GM12878 (cell line): ENCODE measurements around the gene ANGEL2. TPM values are rescaled to one million over a fixed set of nuclear protein-coding genes. Genes with fewer than 3 reads are reported as not detected.

Experiments used
- CHD1 ChIP-seq: IDR thresholded peaks from 2 replicates; pipeline ENCODE4 v1.6.1; 2012; ENCODE audit warnings: low read depth, low read length, improper control_type of control experiment
- MEF2A ChIP-seq: IDR thresholded peaks from 2 replicates; pipeline ENCODE4 v1.6.1; 2011; ENCODE audit warnings: low read depth, mild to moderate bottlenecking, low read length, moderate library complexity; ENCODE audit not compliant: insufficient read depth
- MEF2B ChIP-seq: fragments of 450-650 bp; IDR thresholded peaks from 2 replicates; pipeline ENCODE4 v1.6.1; 2018; ENCODE audit warnings: mild to moderate bottlenecking, moderate library complexity; ENCODE audit not compliant: partially characterized antibody, poor library complexity, severe bottlenecking
- NR2C2 ChIP-seq: IDR thresholded peaks from 2 replicates; pipeline ENCODE4 v1.6.1; 2011; ENCODE audit warnings: borderline replicate concordance, low read depth; ENCODE audit not compliant: control insufficient read depth, insufficient read length
- NR2F1 ChIP-seq: fragments of 450-650 bp; conservative IDR thresholded peaks from 2 replicates; pipeline ENCODE4 v1.6.1; 2017; ENCODE audit warnings: mild to moderate bottlenecking
- NRF1 ChIP-seq: conservative IDR thresholded peaks from 2 replicates; pipeline ENCODE4 v1.6.1; 2011; ENCODE audit warnings: mild to moderate bottlenecking, low read depth, low read length, improper control_type of control experiment
- polyA plus RNA-seq, 11 experiments: library from polyadenylated mRNA; depleted of rRNA in 4 of 11; unstranded in 6 of 11; stranded (reverse) in 5 of 11; fragments of >200 nt; fragmentation: Nextera tagmentation in 4 of 11; fragmentation: Illumina TruSeq in 1 of 11; extraction: Ambion mirVana in 4 of 11; extraction: Trizol in 1 of 11; gene quantifications; 1 replicate in 1 of 11; 2 replicates in 10 of 11; pipeline versions ENCODE4 v1.2.1 to v1.2.3, GENCODE V29; 2011 to 2016; ENCODE audit warnings: inconsistent platforms in 2 of 11, missing spikeins in 2 of 11, low read depth in 1 of 11
- total RNA-seq, 4 experiments: library from RNA; depleted of rRNA in 3 of 4; stranded (reverse); fragments of >200 nt in 3 of 4; fragmentation: Illumina TruSeq in 1 of 4; extraction: Trizol in 1 of 4; gene quantifications; 2 replicates each; pipeline versions ENCODE4 v1.2.1 to v1.2.3, GENCODE V29; 2013 to 2021
- TF ChIP-seq, protein P1 (sequence below): fragments of 450-650 bp; IDR thresholded peaks from 2 replicates; pipeline ENCODE4 v1.6.1; 2017; ENCODE audit warnings: mild to moderate bottlenecking, moderate library complexity
- TF ChIP-seq, protein P2 (sequence below): fragments of 450-650 bp; IDR thresholded peaks from 2 replicates; pipeline ENCODE4 v1.6.1; 2016; ENCODE audit warnings: mild to moderate bottlenecking
- TF ChIP-seq, protein P3 (sequence below): fragments of 450-650 bp; IDR thresholded peaks from 2 replicates; pipeline ENCODE4 v1.6.1; 2017; ENCODE audit warnings: low read depth, mild to moderate bottlenecking, moderate library complexity
- TF ChIP-seq, protein P4 (sequence below): fragments of 450-650 bp; IDR thresholded peaks from 2 replicates; pipeline ENCODE4 v1.6.1; 2016; ENCODE audit warnings: mild to moderate bottlenecking, moderate library complexity, borderline replicate concordance
- TF ChIP-seq, protein P5 (sequence below): fragments of 450-650 bp; IDR thresholded peaks from 2 replicates; pipeline ENCODE4 v1.6.1; 2017; ENCODE audit warnings: mild to moderate bottlenecking

The ANGEL2 gene
- total and polyA plus RNA-seq, 10 of the 15 experiments (the other 5 are each of a cell fraction or from before 2014, with no cell fraction given): 6.3 to 53.9 (median 30.7) TPM

DNA sequence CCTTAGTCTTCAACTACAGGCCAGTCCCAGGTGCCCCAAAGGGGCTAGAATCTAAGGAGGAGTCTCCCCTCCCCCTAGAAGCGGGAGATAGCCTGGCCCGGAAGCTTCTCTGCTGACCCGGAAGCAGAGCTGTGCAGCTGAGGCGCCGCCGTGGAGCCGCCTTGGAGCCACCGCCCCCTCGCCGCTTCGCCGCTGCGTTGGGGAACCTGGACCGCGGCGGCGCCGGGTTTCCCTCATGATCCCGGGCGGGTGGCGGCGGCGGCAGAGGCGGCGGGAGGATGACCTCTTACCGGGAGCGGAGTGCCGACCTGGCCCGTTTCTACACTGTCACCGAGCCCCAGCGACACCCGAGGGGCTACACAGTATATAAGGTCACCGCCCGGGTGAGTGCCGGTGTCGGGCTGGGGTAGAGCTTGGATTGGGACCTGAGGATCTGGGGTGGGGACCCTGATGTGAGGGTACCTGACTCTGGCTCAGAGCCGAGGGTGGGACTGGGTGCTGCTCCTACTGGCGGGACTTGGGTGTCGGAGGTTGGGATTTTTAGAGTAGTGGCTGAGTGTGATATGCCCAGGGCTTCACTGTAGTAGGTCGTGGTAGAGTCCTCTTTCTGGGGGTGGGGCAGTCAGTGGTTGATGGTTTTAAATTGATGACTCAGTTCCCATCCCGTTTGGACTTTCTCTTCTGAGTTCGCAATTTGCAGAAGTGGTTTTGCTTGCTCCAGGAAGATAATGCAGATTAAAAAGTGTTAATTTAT is 35.6 kb upstream of the ANGEL2 start, which contains the start of gene RPS6KC1 (continued):
- TF ChIP-seq, protein P1, sequence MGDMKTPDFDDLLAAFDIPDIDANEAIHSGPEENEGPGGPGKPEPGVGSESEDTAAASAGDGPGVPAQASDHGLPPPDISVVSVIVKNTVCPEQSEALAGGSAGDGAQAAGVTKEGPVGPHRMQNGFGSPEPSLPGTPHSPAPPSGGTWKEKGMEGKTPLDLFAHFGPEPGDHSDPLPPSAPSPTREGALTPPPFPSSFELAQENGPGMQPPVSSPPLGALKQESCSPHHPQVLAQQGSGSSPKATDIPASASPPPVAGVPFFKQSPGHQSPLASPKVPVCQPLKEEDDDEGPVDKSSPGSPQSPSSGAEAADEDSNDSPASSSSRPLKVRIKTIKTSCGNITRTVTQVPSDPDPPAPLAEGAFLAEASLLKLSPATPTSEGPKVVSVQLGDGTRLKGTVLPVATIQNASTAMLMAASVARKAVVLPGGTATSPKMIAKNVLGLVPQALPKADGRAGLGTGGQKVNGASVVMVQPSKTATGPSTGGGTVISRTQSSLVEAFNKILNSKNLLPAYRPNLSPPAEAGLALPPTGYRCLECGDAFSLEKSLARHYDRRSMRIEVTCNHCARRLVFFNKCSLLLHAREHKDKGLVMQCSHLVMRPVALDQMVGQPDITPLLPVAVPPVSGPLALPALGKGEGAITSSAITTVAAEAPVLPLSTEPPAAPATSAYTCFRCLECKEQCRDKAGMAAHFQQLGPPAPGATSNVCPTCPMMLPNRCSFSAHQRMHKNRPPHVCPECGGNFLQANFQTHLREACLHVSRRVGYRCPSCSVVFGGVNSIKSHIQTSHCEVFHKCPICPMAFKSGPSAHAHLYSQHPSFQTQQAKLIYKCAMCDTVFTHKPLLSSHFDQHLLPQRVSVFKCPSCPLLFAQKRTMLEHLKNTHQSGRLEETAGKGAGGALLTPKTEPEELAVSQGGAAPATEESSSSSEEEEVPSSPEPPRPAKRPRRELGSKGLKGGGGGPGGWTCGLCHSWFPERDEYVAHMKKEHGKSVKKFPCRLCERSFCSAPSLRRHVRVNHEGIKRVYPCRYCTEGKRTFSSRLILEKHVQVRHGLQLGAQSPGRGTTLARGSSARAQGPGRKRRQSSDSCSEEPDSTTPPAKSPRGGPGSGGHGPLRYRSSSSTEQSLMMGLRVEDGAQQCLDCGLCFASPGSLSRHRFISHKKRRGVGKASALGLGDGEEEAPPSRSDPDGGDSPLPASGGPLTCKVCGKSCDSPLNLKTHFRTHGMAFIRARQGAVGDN: peak; percentile 77
- TF ChIP-seq, protein P2, sequence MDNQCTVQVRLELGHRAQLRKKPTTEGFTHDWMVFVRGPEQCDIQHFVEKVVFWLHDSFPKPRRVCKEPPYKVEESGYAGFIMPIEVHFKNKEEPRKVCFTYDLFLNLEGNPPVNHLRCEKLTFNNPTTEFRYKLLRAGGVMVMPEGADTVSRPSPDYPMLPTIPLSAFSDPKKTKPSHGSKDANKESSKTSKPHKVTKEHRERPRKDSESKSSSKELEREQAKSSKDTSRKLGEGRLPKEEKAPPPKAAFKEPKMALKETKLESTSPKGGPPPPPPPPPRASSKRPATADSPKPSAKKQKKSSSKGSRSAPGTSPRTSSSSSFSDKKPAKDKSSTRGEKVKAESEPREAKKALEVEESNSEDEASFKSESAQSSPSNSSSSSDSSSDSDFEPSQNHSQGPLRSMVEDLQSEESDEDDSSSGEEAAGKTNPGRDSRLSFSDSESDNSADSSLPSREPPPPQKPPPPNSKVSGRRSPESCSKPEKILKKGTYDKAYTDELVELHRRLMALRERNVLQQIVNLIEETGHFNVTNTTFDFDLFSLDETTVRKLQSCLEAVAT: peak; percentile 40; the same call in 1 of the 2 replicates
- TF ChIP-seq NRF1: 0 out of 2 replicates have a peak, but pooled peaks have one; percentile 8
- TF ChIP-seq CHD1: no peak; the same call in 1 of the 2 replicates
- peak; percentile 74 for TF ChIP-seq NR2F1
- peak; percentile 5 for TF ChIP-seq MEF2B
- 0 out of 2 replicates have a peak, but pooled peaks have one; percentile 5 for TF ChIP-seq MEF2A
- TF ChIP-seq, protein P3, sequence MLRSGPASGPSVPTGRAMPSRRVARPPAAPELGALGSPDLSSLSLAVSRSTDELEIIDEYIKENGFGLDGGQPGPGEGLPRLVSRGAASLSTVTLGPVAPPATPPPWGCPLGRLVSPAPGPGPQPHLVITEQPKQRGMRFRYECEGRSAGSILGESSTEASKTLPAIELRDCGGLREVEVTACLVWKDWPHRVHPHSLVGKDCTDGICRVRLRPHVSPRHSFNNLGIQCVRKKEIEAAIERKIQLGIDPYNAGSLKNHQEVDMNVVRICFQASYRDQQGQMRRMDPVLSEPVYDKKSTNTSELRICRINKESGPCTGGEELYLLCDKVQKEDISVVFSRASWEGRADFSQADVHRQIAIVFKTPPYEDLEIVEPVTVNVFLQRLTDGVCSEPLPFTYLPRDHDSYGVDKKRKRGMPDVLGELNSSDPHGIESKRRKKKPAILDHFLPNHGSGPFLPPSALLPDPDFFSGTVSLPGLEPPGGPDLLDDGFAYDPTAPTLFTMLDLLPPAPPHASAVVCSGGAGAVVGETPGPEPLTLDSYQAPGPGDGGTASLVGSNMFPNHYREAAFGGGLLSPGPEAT: peak; percentile 16; the same call in 1 of the 2 replicates
- TF ChIP-seq, protein P4, sequence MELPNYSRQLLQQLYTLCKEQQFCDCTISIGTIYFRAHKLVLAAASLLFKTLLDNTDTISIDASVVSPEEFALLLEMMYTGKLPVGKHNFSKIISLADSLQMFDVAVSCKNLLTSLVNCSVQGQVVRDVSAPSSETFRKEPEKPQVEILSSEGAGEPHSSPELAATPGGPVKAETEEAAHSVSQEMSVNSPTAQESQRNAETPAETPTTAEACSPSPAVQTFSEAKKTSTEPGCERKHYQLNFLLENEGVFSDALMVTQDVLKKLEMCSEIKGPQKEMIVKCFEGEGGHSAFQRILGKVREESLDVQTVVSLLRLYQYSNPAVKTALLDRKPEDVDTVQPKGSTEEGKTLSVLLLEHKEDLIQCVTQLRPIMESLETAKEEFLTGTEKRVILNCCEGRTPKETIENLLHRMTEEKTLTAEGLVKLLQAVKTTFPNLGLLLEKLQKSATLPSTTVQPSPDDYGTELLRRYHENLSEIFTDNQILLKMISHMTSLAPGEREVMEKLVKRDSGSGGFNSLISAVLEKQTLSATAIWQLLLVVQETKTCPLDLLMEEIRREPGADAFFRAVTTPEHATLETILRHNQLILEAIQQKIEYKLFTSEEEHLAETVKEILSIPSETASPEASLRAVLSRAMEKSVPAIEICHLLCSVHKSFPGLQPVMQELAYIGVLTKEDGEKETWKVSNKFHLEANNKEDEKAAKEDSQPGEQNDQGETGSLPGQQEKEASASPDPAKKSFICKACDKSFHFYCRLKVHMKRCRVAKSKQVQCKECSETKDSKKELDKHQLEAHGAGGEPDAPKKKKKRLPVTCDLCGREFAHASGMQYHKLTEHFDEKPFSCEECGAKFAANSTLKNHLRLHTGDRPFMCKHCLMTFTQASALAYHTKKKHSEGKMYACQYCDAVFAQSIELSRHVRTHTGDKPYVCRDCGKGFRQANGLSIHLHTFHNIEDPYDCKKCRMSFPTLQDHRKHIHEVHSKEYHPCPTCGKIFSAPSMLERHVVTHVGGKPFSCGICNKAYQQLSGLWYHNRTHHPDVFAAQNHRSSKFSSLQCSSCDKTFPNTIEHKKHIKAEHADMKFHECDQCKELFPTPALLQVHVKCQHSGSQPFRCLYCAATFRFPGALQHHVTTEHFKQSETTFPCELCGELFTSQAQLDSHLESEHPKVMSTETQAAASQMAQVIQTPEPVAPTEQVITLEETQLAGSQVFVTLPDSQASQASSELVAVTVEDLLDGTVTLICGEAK: peak; percentile 96
- TF ChIP-seq NR2C2: peak; percentile 90
- TF ChIP-seq, protein P5, sequence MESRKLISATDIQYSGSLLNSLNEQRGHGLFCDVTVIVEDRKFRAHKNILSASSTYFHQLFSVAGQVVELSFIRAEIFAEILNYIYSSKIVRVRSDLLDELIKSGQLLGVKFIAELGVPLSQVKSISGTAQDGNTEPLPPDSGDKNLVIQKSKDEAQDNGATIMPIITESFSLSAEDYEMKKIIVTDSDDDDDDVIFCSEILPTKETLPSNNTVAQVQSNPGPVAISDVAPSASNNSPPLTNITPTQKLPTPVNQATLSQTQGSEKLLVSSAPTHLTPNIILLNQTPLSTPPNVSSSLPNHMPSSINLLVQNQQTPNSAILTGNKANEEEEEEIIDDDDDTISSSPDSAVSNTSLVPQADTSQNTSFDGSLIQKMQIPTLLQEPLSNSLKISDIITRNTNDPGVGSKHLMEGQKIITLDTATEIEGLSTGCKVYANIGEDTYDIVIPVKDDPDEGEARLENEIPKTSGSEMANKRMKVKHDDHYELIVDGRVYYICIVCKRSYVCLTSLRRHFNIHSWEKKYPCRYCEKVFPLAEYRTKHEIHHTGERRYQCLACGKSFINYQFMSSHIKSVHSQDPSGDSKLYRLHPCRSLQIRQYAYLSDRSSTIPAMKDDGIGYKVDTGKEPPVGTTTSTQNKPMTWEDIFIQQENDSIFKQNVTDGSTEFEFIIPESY: no peak
